ENCODE results near the gene TMEM119.

- no peak for TF ChIP-seq ZNF562 (CRISPR knock-in tag; IDR thresholded peaks at IDR 0.05; ENCODE audit: borderline replicate concordance)
- no peak for TF ChIP-seq GATA4 (IDR thresholded peaks at IDR 0.05; ENCODE audit: borderline replicate concordance, low read depth)
- TF ChIP-seq FOXO4 (CRISPR knock-in tag; conservative IDR thresholded peaks at IDR 0.05): no peak
- TF ChIP-seq CTCF (CRISPR knock-in tag; IDR thresholded peaks at IDR 0.05): no peak
- TF ChIP-seq ZNF678 (CRISPR knock-in tag; IDR thresholded peaks at IDR 0.05): no peak
- TF ChIP-seq POLR2A (IDR thresholded peaks at IDR 0.05; ENCODE audit: insufficient read depth in 1 of 2, low read depth in 2 of 2, low read length in 2 of 2): peak; percentile 61 to 62
- TF ChIP-seq UBTF (CRISPR knock-in tag; IDR thresholded peaks at IDR 0.05): peak; percentile 63
- no peak for TF ChIP-seq ZNF746 (CRISPR knock-in tag; IDR thresholded peaks at IDR 0.05)
- no peak; the same call in 1 of the 2 replicates for TF ChIP-seq MED1 (CRISPR knock-in tag; IDR thresholded peaks at IDR 0.05)
Measured at GRCh38 chr12:108560752-108561719, 36.8 kb downstream of the TMEM119 start, which contains the start of gene SART3.
